ENCODE measurements around the gene NTMT2.

Gene NTMT2

DNA sequence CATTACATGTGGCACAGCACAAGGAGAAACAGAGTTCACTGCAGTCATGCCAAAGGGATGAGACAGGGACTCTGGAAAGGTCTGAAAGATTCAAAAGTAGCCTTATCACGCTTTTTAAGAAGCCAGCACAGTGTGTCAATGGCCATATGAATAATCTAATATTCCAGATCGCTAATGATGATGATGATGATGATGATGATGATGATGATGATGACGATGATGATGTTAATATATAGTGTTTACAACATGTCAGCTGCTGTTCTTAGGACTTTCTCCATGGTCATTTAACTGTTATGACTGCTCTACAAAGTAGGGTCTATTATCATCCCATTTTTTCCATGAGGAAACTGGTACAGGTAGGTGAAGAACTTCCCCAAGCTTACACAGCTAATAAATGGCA is 64.4 kb downstream of the NTMT2 start:
- CTCF ChIA-PET, result no interaction called here
- H3K27ac Mint-ChIP-seq, result no peak overlapping the region
- peaks cover 2% of the 10 kb centered on the region for H3K9me3 Mint-ChIP-seq
- H3K4me1 Mint-ChIP-seq, result no peaks in the 10 kb centered on the region
- H3K27me3 Mint-ChIP-seq, result peaks cover 16% of the 10 kb centered on the region
- H3K36me3 Mint-ChIP-seq, result no peaks in the 10 kb centered on the region
- DNase-seq, result no peak
- H3K4me3 Mint-ChIP-seq, result no peak overlapping the region

DNA sequence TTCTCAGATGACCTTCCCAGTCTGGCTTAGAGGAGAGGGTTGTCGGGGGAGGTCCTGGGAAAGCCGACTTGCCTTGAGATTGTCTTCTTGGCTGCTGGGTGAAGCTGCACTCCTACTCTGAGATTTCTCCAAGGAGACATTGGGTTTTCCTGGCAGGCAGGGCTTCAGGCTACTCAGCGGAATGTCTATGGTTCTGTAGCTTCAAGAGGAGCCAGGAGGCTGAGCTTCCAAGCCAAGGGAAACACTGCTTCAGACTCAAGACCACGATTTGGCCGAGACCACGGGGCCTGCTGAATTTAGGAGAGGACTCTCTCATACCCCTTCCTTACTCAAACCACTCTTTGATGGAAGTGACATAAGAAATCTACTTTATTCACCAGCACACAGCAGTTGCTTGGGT is 67.8 kb downstream of the NTMT2 start:
- Mint-ChIP-seq H3K27ac (no peak overlapping the region), H3K27me3 (peaks cover 13% of the 10 kb centered on the region), H3K36me3 (no peaks in the 10 kb centered on the region), H3K4me1 (no peaks in the 10 kb centered on the region), H3K4me3 (no peak overlapping the region), H3K9me3 (no peaks in the 10 kb centered on the region)
- CTCF ChIA-PET, result no interaction called here
- no peak for DNase-seq

DNA sequence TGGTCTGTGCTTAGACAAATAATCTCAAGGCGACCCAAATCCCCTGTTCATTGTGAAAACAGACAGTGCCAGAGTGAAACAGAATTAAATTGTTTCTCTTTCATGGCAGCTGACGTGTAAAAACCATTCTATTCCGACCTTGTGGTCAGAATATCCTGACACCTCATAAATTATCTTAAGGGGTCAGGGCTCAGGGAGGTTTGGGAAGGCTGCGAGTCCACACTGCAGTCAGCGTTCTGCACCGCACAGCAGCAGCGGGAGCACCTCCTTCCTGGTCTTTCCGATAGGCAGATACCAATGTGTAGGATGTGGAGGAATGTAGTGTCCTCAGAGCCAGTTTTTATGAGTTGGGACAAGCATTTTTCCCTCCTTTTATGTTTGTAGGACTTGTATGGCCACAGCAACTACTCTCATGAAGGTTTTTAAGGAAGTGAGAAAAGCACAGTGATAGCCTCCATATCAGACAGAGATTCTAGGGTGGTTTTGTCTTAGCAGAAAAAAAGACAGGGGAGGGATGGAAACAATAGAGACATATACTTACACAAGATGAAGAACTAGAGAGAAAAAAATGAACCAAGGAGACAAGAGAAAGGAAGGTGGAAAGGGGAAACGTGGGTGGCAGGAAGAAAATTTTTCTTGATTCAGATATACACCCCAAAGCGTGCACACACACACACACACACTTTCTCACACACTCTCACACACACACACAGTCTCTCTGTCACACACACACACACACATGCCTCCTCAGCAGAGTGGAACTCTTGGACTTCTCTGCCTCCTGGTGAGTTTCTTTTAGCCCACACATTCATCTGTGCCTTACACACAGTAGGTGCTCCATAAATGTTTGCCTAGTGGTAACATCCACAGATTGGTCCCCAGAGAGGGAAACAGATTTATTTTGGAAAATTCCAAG is 68.6 kb downstream of the NTMT2 start:
- H3K36me3 Mint-ChIP-seq, result no peaks in the 10 kb centered on the region
- H3K4me3 Mint-ChIP-seq, result no peak overlapping the region
- no peak for DNase-seq
- no peaks in the 10 kb centered on the region for H3K9me3 Mint-ChIP-seq
- no peak overlapping the region for H3K27ac Mint-ChIP-seq
- H3K4me1 Mint-ChIP-seq, result no peaks in the 10 kb centered on the region
- peaks cover 13% of the 10 kb centered on the region for H3K27me3 Mint-ChIP-seq
- CTCF ChIA-PET, result no interaction called here

DNA sequence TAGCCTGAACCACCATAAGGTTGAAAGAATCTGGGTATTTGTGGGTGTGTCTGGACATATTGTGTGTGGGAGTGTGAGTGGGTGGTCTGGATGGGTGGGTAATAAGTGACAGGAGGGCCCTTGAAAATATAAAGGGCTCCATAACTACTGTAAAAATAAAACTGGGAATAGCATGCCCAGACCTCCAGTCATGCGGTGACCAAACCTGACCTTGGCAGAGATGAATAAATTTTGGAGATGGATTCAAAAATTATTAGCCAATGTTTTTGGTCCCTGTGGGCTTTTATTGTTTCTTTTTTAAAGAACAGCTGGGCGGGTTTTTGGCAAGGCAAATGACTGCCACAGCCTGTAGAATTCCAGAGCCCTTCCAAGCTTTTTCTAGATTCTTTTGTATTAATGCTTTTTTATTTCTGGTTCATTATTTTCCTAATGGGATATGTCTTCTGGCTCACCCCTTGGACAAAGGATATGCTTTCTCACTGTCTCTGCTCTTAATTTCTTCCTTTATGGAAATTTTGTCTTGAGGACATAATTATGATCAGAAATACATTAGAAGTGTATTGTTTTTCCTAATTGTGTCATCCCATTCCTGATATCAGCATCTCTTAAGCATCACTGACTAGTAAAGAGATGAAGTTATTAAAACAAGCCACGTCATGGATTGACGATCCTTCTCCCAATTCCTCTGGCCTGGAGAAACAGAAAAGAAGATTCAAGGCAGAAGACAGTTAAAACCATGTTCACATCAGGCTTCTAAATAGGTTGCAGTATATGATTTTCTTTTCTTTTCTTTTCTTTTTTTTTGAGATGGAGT is 69.5 kb downstream of the NTMT2 start:
- no peak overlapping the region for H3K27ac Mint-ChIP-seq
- H3K4me3 Mint-ChIP-seq, result no peak overlapping the region
- CTCF ChIA-PET, result no interaction called here
- no peaks in the 10 kb centered on the region for H3K36me3 Mint-ChIP-seq
- peaks cover 13% of the 10 kb centered on the region for H3K27me3 Mint-ChIP-seq
- no peak for DNase-seq
- no peaks in the 10 kb centered on the region for H3K9me3 Mint-ChIP-seq
- H3K4me1 Mint-ChIP-seq, result no peaks in the 10 kb centered on the region

DNA sequence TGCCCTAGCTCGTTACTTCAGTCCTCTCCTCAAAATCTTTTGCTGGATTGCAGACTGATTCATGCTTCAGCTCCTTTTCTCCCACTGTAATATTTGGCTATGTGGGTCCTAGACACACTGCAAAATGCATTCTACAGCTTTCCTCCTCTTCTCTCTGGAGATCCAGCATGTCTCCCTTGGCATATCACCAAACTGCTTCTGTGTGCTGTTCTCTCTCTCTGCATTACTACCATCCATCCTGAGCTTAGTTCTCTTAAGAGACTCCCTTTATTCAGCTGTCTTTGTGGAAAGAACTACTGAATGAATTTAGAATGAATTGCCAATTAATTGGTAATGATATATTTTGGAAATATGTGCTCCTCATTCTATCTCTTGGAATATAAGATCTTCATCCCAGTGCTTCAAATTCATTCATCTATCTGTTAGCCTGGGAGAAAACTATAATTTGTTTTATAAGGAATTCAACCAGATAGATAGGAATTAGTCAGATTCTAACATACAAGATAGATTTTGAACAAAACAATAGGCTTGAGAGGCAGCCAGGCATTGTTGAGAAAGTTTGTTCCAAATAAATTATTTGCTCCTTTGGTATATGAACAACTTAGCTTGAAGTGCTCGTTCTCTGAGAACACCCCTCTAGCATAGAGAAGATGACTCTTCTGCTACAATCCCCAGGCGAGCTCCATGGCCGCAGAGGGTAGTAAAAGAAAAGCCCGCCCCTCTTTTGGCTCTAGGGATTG is 71.9 kb downstream of the NTMT2 start:
- H3K4me1 Mint-ChIP-seq, result no peaks in the 10 kb centered on the region
- no peak overlapping the region for H3K4me3 Mint-ChIP-seq

DNA sequence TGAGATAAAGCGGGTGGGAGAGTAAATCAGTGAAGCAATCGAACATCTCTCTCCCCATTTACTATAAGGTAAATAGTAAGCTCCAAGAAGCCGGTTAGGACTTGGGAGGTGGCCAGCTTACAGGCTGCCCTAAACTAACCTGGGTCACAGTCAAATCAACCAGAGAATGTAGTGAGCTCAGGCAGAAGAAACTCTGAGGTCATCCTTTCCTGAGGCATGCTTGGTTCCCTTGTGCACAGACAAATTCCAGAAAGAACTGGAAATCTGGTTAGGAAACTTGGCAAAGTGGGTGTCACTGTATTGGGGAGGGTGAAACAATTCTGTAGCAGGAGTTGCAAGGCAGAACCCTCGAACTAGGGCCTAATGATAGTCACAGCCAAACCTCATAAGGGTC is 72.5 kb downstream of the NTMT2 start:
- no peak overlapping the region for H3K4me3 Mint-ChIP-seq
- H3K36me3 Mint-ChIP-seq, result no peaks in the 10 kb centered on the region
- H3K9me3 Mint-ChIP-seq, result no peaks in the 10 kb centered on the region
- H3K27me3 Mint-ChIP-seq, result peaks cover 13% of the 10 kb centered on the region
- H3K27ac Mint-ChIP-seq, result no peak overlapping the region
- CTCF ChIA-PET, result no interaction called here
- DNase-seq, result no peak
- H3K4me1 Mint-ChIP-seq, result no peaks in the 10 kb centered on the region

More for the DNA sequence above, 71.9 kb downstream of the NTMT2 start:
- no peak for DNase-seq
- Mint-ChIP-seq H3K27ac (no peak overlapping the region), H3K27me3 (peaks cover 13% of the 10 kb centered on the region), H3K9me3 (no peaks in the 10 kb centered on the region), H3K36me3 (no peaks in the 10 kb centered on the region)
- CTCF ChIA-PET, result no interaction called here

Measured in activated naive CD4-positive, alpha-beta T cell treated with anti-CD3 and anti-CD28 coated beads, Interleukin-2, amount 10 ng/mL, durations not matched to agents 7 days and 5 days (primary cell).